GM18868 (cell line): ENCODE measurements around the gene PLD5.
"Not testable (repeated sequence)": the region's sequence is repeated elsewhere in the genome, so short reads cannot be mapped to it uniquely, and the experiment has no call there.

Experiments
- ATAC-seq: cut with Tn5 transposase; IDR thresholded peaks from one replicate; pipeline ENCODE4 v1.9.1; 2021; ENCODE audit warnings: mild to moderate bottlenecking, moderate library complexity; ENCODE audit not compliant: unreplicated experiment

PLD5 gene

DNA sequence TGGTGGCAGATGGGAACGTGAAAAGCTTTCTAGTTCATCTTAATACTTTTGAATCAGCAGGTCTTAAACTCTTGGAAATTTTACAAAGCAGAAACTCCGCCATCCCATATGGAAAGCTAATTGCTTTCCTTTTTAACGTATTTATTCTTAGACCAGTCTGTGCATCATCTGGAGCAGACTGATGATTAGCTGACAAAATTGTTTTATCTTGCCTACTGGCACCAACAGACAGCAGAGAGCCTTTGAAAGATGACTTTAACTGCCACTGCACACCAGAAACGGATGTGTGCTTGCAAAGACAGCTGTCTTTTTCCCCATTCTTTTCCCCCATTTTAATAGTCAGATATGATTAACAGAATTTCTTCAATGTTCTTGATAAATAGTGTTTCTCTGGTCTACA lies 97.0 kb downstream of the PLD5 start:
- ATAC-seq = no peak

DNA sequence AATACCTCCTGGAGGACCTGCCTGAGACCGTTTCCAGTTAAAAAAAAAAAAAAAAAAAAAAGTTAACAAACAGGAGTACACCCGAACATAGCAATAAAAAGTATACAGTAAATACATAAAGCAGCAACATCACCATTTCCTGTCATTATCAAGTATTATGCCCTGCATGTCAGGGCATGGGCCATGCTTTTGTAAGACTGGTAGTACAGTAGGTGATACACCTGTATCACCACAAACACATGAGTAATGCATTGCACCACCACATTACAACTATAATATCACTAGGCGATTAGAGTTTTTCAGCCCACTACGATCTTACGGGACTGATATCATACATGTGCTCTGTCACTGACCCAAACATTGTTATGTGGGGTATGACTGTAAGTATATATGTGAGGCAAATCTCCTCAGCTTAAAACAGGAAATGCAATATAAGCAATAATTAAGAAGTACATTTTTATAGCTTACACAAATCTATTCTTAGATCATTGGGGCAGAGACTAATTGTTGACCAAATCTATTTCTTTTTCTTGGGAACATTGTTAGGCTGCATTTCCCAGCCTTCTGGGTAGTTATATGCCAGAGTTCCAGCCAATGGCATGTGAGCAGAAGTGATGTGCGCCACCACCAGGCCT lies 98.1 kb downstream of the PLD5 start:
- no peak for ATAC-seq

DNA sequence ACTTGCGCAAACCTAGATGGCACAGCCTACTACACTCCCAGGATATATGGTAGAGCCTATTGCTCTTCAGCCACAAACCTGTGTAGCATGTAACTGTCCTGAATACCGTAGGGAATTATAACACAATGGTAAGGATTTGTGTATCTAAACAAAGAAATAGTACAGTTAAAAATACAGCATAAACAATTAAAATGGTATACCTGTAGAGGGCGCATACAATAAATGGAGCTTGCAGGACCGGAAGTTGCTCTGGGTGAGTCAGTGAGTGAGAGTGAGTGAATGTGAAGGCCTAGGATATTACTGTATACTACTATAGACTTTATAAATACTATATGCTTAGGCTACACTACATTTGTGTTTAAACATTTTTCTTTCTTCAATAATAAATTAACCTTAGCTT lies 99.3 kb downstream of the PLD5 start:
- peak; percentile 67 for ATAC-seq

DNA sequence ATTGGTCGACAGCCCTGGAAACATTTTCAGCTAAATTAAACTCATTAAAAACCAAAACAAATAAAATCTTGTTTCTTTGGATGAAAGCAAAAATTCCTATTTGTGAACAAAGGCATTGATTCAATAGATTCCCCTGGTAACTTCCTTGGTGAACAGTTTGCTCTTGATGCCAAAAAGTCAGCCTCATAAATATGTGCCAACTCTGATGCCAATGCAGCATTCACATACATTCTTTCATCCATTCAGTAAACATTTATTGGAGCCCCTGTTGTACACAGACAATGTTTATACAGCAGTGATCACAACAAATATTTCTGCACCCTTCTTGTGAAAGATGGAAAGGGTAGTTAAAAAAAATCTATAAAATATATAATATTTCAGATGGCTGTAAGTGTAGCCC lies 107.8 kb downstream of the PLD5 start:
- ATAC-seq = no peak

DNA sequence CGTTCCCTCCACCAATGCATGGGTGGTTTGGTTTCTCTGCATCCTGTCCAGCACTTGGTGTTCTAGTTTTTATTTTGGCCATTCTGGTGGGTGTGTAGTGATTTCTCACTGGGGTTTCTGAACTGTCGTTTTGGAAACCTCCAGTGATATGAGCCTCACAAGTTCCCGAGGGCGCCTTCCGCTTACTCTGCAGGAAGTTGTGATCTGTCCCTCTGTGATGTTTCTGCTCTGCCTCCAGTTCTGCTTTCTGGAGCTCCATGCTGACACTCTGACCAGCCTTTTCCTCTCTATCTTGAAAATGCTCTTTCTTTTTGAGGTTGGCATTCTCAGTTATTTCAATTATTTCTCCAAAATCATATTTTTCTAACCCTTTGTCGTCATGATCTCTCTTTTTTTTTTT lies 111.6 kb downstream of the PLD5 start:
- no peak for ATAC-seq

DNA sequence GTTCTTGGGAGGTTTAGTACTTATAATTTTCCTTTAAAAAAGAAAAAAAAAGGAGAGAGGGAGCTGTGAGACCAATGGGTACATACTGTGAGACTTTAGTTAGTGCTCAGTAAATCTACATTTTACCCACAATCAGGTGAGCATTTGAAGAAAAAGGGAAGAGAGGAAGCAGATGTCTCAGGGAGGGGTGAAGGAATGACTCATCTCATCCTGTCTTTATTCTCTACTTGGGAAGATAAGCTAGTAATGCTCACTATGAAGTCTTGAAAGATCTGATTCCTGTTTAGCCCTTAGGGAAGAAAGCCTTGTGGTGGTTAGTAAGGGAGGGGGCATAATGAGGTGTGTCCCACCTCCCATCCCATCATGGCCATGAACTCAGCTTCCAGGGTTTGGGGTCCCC lies 112.6 kb downstream of the PLD5 start:
- ATAC-seq = no peak

DNA sequence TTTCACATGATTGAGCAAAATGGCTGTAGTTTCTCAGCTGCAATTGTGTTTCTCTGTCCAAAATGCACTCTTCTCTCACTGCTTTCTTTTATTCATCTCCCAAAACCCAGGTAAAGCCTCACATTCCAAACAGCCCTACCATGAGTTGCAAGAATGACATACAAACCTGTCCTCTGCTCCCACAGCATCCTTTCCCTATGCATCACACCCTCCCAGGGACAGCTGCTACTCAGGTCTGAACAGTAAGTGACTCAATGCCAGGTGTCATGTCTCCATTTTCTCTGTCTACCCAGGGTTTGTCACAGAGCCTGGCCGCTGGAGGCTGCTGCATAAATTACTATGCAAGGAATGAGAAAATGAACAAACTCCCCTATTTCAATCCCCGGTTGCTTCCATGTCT lies 118.5 kb downstream of the PLD5 start:
- ATAC-seq = no peak

DNA sequence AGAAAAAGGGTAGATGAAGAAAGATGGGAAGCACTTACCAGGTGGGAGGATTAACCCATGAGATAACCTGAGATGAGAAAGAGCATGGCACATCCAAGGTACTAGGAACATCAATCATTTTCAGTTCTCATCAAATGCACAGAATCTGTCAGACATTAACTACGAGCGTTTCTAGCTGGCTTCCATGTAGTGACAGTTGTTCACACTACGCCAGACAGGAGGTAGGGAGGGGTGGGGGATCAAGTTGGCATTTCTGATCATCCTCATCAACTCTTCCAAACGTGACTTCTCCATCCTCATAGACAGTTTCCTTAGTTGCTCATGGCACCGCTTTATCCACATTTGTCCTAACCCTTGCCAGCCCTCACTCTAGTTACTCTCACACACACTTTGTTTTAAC lies 120.2 kb downstream of the PLD5 start:
- ATAC-seq = no peak

DNA sequence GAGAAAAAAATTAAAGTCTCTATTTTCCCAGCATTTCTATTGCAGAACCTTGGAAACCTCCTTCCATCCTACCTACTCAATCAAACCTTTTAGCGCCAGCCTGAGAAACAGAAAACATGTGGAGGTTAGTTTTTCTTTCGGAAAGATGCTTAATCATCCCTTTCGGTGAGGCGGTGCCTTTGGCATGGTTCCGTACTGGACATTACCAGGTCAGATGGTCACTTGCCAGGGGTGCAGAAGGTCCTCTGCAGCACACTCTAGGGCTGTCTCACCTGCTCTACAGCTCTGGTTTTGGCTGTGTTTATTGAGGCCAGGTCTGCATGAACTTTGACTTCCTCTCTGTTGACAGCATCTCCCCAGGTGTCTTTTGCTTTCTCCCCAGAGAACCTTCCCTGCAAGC lies 121.5 kb downstream of the PLD5 start:
- no peak for ATAC-seq

DNA sequence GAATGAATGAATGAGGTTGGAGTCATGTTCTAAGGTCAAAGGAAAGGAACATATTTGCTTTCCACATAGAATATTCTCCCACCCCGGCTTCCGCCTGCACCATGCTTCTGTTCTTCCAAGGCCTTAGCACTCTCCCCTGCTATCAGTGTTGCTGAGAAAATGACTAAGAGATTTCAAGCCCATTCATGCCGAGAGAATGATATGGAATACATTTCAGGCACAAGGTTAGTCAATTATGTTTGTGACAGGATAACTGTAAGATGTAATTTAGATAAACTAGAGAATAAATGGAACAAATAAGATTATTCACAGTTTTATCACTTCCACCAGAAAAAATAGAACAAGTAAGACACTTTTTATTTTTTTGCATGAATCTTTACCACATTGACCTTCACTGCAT lies 122.6 kb downstream of the PLD5 start:
- no peak for ATAC-seq

DNA sequence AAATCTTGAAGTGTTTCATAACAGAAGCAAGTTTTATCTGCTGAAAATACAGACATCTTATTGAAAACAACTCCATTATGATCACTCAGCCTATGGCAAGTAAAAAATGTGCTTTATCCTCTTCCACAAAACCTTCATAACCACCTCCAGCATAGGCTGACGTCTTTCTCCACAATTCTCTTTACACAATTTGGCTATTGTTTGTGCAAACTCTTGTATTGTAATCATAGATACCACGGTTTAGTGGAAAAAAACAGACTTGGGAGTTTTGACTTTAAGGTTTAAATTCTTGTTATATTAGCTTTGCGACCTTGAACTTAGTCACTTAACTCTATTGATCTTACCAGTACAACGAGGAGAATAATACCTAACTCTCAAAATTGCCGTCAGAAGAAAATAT lies 126.1 kb downstream of the PLD5 start:
- ATAC-seq = no peak

DNA sequence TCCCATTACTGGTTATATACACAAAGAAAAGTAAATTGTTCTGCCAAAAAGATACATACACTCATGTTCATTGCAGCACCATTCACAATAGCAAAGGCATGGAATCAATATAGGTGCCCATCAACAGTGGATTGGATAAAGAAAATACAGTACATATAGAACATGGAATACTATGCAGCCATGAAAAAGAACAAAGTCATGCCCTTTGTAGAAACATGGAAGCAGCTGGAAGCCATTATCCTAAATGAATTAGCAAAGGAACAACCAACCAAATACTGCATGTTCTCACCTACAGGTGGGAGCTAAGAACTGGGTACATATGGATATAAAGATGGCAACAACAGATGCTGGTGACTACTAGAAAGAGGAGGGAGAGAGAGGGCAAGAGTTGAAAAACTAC lies 132.6 kb downstream of the PLD5 start:
- ATAC-seq = no peak

DNA sequence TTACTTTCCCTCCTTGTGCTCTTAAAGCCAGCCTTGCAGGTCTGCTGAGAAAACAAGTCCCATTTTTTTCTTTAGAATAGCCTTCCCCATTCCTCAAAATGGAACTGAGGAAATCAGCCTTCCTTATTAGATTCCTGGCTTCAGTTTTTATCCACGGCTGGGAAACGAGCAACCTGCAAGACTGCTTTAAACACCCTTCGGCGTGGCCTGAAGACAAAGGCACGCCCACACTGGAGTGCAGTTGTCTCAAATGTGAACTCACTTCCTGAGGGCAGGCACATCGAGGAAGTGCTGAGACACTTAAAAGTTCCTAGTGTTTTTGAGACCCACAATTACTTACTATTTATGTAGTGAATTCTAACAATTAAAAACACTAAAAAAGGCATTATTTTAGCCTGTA lies 148.4 kb downstream of the PLD5 start:
- ATAC-seq = not testable (repeated sequence)

DNA sequence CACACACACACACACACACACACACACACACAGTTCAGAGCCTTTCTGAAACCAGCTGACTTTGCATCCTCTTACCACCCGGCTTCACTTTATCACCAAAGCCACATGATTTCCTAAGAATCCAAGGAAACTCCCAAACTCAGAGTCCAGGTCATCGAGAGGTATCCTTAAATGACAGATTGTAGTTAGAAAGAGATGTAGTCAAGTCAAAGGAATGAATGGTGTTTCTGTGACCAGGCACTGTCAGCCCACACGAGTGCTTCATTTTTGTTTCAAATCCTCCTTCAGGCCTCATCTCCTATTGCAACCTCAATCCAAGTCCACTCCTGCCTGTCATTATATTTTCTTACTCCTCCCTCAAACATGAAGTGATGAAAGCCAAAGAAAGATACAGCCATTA lies 174.1 kb downstream of the PLD5 start:
- not testable (repeated sequence) for ATAC-seq

DNA sequence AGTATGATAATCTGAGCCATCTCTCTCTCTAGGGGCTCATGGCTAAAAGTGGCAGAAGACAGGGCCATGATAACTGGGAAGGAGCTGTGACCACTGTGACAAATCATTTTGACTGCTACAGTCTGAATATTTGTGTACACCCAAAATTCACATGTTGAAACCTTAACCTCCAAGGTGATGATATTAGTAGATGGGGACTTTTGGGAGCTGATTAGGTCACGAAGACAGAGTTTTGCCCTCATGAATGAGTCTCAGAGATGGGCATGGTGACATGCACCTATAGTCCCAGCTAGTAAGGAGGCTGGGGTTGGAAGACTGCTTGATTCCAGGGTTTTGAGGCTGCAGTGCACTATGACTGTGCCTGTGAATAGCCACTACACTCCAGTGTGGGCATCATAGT lies 174.9 kb downstream of the PLD5 start:
- peak; percentile 36 for ATAC-seq

DNA sequence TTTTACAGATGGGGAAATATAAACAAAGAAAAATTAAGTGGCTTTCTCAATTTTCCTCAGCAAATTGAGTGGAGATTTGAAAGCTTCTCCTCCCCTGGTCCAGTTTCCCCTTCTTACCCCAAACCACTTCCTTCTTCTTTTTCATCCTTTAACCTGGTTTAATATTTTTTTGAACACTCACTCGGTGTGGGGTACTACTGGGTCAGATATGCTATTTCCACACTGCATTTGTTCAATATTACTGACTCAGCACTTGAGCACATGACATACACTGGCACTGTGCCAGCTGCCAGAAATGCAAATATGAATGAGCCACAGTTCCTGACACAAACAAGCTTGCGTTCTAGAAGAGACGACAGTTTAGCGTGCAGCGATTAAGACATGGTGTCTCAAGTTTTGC lies 193.6 kb downstream of the PLD5 start:
- not testable (repeated sequence) for ATAC-seq

DNA sequence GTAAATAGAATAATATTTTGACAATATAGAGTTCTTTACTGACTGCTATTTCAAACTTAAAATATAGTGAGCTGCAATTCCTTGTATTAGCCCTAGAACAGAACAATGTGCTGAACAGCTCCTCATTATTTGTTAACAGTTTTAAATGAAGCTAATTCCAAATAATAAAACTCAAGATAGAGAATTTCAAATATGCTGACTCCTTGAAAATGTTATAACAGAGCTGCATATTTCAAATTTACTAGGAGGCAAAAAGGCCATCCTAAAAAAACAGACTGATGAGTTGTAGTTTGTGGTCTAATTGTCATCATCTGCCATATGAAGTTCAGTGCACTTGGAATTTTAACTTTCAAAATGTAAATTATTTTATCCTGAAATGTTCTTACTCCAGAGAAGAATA lies 197.1 kb downstream of the PLD5 start:
- not testable (repeated sequence) for ATAC-seq

DNA sequence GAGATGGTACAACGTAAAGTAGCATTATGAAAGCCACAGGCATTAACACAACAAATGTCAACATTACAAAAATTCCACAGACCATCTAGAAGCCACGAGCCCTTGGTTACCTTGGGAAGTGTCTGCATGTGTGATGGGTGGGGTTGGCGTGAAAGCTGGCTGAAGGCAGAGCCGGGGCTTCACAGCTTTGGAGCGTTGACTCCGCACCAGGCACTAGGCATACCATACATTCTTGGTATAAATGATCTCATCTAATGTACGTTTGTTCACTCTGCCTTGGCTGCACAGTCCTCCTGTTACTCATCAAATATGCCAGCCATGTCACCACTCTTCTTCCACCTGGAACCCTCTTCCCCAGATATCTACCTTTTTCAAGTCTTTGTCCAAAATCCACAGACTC lies 202.5 kb downstream of the PLD5 start:
- not testable (repeated sequence) for ATAC-seq

DNA sequence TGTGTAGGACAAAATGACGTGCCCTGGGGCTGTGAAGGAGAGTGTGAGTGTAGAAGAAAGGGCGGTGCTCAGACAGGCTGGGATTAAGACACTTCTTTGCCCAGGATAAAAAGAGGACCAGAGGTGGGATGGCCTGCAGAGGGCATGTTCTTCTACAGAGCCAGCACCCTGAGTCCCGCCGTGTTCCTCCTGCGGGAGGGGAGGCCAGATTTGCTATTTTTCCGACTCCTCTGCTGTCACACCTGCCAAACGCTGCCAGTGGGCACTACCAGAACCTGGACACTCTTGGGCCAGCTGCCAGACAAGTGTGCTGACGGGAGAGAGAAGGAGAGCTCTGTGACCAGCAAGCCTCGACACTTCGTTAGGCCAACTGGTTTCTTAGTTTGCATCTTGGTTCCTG lies 206.4 kb downstream of the PLD5 start:
- no peak for ATAC-seq

DNA sequence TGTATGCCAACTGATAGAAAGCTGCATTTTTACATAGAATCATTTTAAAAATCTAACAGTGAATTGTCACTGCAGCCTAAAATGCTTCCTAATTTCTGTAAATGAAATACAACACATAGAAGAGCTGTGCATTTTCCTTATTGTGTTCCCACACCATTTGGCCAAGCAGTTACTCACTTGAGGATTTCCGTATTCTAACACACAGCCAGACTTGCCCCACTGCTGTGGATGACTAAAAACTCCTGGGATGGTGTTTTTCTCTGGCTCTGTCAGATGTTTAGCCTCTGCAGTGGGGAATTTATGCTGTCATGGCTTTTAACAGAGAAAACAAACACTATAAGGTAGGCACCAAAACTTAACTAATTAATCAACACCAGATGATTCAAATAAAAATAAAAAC lies 209.6 kb downstream of the PLD5 start:
- not testable (repeated sequence) for ATAC-seq

DNA sequence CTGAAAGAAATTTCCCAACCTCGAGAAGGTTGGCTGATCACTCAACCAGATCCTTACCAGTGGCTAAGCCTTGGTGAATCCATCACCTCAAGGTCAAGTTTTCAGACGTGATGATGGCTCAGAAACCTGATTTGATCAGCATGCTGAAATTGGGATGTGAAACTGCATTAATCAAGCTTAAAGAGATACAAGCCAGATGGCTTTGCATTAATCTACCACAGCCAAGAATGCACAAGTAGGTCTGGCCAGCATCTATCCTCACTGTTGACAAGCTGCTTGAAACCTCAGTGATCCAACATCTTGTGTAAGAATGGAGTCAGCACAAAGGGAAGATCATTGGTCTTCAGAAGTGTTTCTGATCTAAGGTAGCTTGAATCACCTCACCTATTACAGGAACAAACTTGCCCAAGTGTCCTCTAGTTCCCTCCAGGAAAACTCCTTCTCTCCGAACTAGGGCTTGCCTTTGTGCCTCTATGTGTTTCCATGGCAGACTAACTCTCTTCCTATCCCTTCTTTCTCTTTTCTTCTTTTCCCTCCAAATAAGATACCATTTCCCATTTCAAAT lies 210.3 kb downstream of the PLD5 start:
- not testable (repeated sequence) for ATAC-seq

DNA sequence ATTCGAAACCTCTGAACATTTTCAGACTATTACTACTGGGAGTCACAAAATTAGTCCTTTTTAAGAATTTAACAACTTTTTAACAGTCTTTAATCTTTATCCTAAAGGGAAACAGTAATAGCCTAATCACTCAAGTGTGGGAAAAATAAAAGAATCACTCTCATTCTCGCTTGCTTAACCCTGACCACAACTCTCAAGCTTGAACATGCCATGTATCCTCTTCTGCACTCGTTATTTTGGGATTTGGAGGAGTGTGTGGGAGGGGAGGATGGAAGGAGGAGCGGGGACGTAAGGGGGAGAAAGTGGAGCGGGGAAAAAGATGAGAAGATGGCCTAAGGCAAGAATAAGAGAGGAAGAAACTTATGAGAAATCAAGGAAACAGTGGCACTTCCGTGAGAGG lies 215.8 kb downstream of the PLD5 start:
- ATAC-seq = not testable (repeated sequence)

DNA sequence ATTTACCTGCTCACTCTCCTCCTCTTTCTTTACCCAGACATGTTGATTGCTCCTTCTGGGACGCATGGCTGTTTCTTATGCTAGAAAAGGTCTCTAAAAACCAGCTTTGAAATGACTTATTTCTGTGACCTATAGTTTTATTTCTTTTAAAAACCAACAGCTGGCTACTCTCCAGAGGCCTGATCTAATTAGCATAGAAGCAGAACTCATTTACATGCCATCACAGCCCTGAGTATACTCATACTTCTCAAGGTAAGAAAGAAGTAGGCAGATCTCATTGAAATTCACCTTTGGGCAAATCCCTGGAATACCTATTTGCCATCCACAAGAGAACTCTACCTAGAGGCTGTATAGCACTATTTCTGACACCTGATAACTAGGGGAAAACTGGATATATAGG lies 230.7 kb downstream of the PLD5 start:
- not testable (repeated sequence) for ATAC-seq
